Ovary (tissue), 9 donors: ENCODE data around the gene GORASP2. TPM values are rescaled to one million over a fixed set of nuclear protein-coding genes. Genes with fewer than 3 reads are reported as not detected.

ENCODE experiments used
- DNase-seq, 5 donors: peaks; one replicate each; pipeline ENCODE4 v3.0.0-alpha.2; 2019 to 2020
- H3K27ac ChIP-seq, 2 donors: fragments of 200-600 bp; one replicate each; pipeline versions ENCODE4 v1.5.1 to v1.8.0; 2019 to 2022
- H3K27me3 ChIP-seq: fragments of 200-600 bp; one replicate; pipeline ENCODE4 v1.8.0; 2022
- H3K36me3 ChIP-seq: fragments of 200-600 bp; sonication (generic); one replicate; pipeline ENCODE4 v1.5.1; 2019
- H3K4me1 ChIP-seq: one replicate; pipeline ENCODE4 v1.8.1; 2013; ENCODE audit warnings: mild to moderate bottlenecking, moderate library complexity; ENCODE audit not compliant: insufficient read depth
- H3K4me3 ChIP-seq: fragments of 200-600 bp; sonication (generic); one replicate; pipeline ENCODE4 v1.5.1; 2017
- H3K9me3 ChIP-seq, 2 donors: fragments of 200-600 bp in 1 of 2; sonication (generic) in 1 of 2; one replicate each; pipeline versions ENCODE4 v1.5.1 to v1.8.1; 2013 to 2019; ENCODE audit warnings: mild to moderate bottlenecking in 1 of 2, moderate library complexity in 1 of 2
- EP300 ChIP-seq: sonication (generic); formaldehyde crosslinking; IDR thresholded peaks from one replicate; pipeline ENCODE4 v1.6.1; 2017; ENCODE audit warnings: antibody characterized with exemption
- POLR2A ChIP-seq: fragments of 450-650 bp; IDR thresholded peaks from one replicate; pipeline ENCODE4 v1.6.1; 2017; ENCODE audit warnings: antibody characterized with exemption, mild to moderate bottlenecking, moderate library complexity
- WGBS, 3 donors: extraction: QIAGEN DNeasy Blood & Tissue Kit in 1 of 3; methylation state at CpG; one replicate each; pipeline versions ENCODE4 v1.1.5 to v1.1.7; 2013 to 2017; 5-methylcytosine and 5-hydroxymethylcytosine counted together
- intact Hi-C, 4 donors: fragments of 100-400 bp; cut with DNase I; formaldehyde crosslinking; loops; one replicate each; pipeline versions ENCODE4 v1.11.0 to v1.15.1; 2022 to 2023
- polyA plus RNA-seq, 2 donors: library from polyadenylated mRNA; stranded (reverse); fragments of 200-250 nt in 1 of 2; fragments of 350-450 nt in 1 of 2; fragmentation: Illumina TruSeq in 1 of 2; extraction: RNeasy Lipid Tissue Mini Kit (QIAGEN cat#74804) in 1 of 2; gene quantifications; one replicate each; pipeline ENCODE4 v1.2.3, GENCODE V29; 2013 to 2014
- total RNA-seq, 7 donors: library from RNA; depleted of rRNA in 2 of 7; stranded (reverse); fragments of >200 nt in 2 of 7; fragmentation: NEBNext Ultra II Directional in 3 of 7; extraction: Animal tissue kit (Norgen Biotek cat#: 25700) in 3 of 7; gene quantifications; one replicate each; pipeline versions ENCODE4 v1.1.0 to v1.2.4, GENCODE V29; 2016 to 2023
- TF ChIP-seq, protein P1 (sequence below), 3 donors: fragments of 450-650 bp in 2 of 3; fragments of 200-600 bp in 1 of 3; IDR thresholded peaks; one replicate each; pipeline versions ENCODE4 v1.5.1 to v1.8.0; 2016 to 2022; ENCODE audit warnings: antibody characterized with exemption in 3 of 3, mild to moderate bottlenecking in 1 of 3
- donor health status: DM: no; HTN: no; CAD: no; lungs with moderate emphysema.
- donor health status: DM: no; HTN: no; CAD: no.
- donor health status: Bipolar disorder and iron deficiency.
- donor health status: DM: yes; HTN: yes; CAD: no.
- donor health status: DM: no; HTN: no; CAD: no.
- donor health status: DM: yes; HTN: yes; CAD: no.

Gene GORASP2
- total and polyA plus RNA-seq, 9 donors, result 23.8 to 132 (median 71.0) TPM

DNA sequence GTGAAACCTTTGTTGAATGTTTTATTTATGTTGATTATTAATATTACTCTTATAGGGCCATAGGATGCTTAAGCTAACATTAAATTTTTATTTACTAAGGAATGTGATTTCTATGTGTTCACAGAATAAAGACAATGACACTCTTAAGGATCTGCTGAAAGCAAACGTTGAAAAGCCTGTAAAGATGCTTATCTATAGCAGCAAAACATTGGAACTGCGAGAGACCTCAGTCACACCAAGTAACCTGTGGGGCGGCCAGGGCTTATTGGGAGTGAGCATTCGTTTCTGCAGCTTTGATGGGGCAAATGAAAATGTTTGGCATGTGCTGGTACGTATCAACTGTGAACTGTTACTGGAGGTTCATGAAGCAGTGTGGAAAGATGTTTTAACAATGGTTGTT lies 20.4 kb downstream of the GORASP2 start:
- TF ChIP-seq, protein P1, sequence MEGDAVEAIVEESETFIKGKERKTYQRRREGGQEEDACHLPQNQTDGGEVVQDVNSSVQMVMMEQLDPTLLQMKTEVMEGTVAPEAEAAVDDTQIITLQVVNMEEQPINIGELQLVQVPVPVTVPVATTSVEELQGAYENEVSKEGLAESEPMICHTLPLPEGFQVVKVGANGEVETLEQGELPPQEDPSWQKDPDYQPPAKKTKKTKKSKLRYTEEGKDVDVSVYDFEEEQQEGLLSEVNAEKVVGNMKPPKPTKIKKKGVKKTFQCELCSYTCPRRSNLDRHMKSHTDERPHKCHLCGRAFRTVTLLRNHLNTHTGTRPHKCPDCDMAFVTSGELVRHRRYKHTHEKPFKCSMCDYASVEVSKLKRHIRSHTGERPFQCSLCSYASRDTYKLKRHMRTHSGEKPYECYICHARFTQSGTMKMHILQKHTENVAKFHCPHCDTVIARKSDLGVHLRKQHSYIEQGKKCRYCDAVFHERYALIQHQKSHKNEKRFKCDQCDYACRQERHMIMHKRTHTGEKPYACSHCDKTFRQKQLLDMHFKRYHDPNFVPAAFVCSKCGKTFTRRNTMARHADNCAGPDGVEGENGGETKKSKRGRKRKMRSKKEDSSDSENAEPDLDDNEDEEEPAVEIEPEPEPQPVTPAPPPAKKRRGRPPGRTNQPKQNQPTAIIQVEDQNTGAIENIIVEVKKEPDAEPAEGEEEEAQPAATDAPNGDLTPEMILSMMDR (IDR thresholded peaks at IDR 0.05), result no peak
- TF ChIP-seq POLR2A (no peak), EP300 (no peak)
- Histone ChIP-seq H3K27ac (no peak overlapping the region), H3K4me3 (no peak overlapping the region), H3K9me3 (no peaks in the 10 kb centered on the region), H3K4me1 (peaks cover 2% of the 10 kb centered on the region), H3K27me3 (no peaks in the 10 kb centered on the region), H3K36me3 (no peaks in the 10 kb centered on the region)
- WGBS, 3 donors, result 76 to 79% (median 79%) methylated on average over 5 of the region's 5 CpGs
- DNase-seq, result no peak
- intact Hi-C loops, result no loop called here

DNA sequence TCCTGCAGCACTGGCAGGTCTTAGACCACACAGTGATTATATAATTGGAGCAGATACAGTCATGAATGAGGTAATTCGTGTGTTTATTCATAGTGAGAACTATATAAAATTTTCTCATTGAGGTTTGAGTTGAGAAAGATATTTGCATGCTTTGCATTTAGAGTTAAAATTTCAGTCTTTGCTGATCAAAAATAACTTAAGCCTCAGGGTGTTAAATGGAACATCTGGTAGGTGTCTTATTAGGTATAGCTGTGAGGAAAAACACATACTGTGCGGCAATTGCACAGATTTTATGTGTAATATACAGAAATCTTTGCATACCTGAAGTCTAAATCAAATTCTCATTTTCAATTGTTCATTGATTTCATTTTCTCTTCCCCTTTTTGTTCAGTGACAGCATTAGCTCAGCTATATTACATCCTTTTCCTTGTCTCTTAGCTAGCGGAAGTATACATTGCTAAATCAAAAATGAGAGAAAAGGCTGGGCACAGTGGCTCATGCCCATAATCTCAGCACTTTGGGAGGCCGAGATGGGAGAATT lies 21.2 kb downstream of the GORASP2 start:
- Histone ChIP-seq H3K4me1 (peaks cover 2% of the 10 kb centered on the region), H3K36me3 (no peaks in the 10 kb centered on the region), H3K9me3 (no peaks in the 10 kb centered on the region), H3K4me3 (no peak overlapping the region), H3K27me3 (no peaks in the 10 kb centered on the region), H3K27ac (no peak overlapping the region)
- TF ChIP-seq EP300 (no peak), POLR2A (no peak)
- TF ChIP-seq, protein P1 (IDR thresholded peaks at IDR 0.05), result no peak
- intact Hi-C loops, result no loop called here
- no peak for DNase-seq
- WGBS, 3 donors, result 92 to 95% (median 92%) methylated on average over 4 of the region's 4 CpGs

GRCh38 chr2:170953941-170954340 lies 24.9 kb downstream of the GORASP2 start:
- no peaks in the 10 kb centered on the region for H3K9me3 ChIP-seq
- H3K27me3 ChIP-seq, result no peaks in the 10 kb centered on the region
- no peaks in the 10 kb centered on the region for H3K4me1 ChIP-seq
- no peak for DNase-seq
- H3K4me3 ChIP-seq, result no peak overlapping the region
- intact Hi-C loops, result no loop called here
- H3K27ac ChIP-seq, result no peak overlapping the region
- 68% methylated on average over 4 of the region's 4 CpGs for WGBS, 3 donors
- TF ChIP-seq EP300, result no peak
- TF ChIP-seq, protein P1 (IDR thresholded peaks at IDR 0.05), result no peak
- TF ChIP-seq POLR2A, result no peak
- H3K36me3 ChIP-seq, result no peaks in the 10 kb centered on the region

DNA sequence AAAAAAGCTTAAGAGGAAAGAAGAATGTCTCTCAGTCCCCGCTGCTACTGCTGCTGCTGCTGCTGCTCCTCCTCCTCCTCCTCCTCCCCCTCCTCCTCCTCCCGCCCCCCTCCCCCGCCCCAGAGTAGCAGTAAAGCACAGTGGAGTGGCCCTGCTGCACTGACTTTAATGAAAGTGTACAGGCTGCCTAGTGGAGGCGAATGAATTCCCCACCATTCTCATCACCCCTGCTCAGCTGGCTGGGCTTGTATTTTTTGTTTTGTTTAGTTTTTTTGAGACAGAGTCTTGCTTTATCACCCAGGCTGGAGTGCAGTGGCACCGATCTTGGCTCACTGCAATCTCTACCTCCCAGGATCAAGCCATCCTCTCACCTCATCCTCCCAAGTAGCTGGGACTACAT lies 34.3 kb downstream of the GORASP2 start:
- no peak overlapping the region for H3K4me3 ChIP-seq
- no peaks in the 10 kb centered on the region for H3K36me3 ChIP-seq
- H3K4me1 ChIP-seq, result no peaks in the 10 kb centered on the region
- no peak for DNase-seq
- H3K27ac ChIP-seq, result no peak overlapping the region
- no peaks in the 10 kb centered on the region for H3K9me3 ChIP-seq
- no peaks in the 10 kb centered on the region for H3K27me3 ChIP-seq
- 62 to 76% (median 65%) methylated on average over 5 of the region's 5 CpGs for WGBS, 3 donors
- TF ChIP-seq EP300 (no peak), POLR2A (no peak)
- TF ChIP-seq, protein P1 (IDR thresholded peaks at IDR 0.05), result no peak
- intact Hi-C loops, result no loop called here
